ENCODE measurements around the gene ADA. TPM values are rescaled to one million over a fixed set of nuclear protein-coding genes. Genes with fewer than 3 reads are reported as not detected.

The ADA gene
- polyA plus RNA-seq, 3 donors, result 5.8 to 30.0 (median 18.4) TPM

DNA sequence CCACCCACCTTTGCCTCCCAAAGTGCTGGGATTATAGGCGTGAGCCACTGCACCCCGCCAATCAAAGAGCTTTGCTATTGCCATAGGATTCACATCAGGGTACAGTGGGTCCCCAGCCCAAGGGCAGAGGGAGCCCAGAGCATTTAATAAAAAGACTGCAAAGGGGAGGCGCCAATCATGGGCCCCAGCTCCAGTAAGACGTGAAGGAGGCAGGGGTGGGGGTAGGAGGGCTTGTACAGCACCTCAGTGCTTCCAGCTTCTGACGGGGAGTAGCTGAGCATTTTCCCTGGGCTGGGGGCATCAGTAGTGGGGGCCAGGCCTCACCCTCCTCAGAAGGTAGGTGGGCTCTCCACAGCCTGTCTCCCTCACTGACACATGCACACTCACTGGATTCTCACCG is 1.5 kb downstream of the ADA start:
- no peak overlapping the region for H3K27ac ChIP-seq (ENCODE audit: low read depth, low read length)

DNA sequence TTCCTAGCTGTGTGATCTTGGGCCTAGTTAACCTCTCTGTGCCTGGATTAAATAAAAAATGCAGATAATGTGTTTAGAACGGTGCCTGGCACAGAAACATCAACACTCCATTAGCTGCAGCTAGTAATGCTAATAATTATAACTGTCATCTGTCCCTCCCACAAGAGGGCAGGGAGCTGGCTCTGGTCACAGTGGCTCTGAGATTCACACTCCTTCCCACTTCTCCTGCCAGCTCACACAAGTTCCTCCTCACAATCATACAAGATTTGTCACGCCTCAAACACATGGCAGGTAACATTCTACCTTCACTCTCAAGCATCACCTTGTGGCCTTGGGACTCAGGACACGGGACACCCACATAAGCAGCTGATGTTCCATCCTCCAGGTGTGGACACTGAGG is 2.4 kb downstream of the ADA start:
- no peak overlapping the region for H3K27ac ChIP-seq (ENCODE audit: low read depth, low read length)
- 60 to 87% (median 67%) methylated on average over 3 of the region's 3 CpGs for WGBS, 3 donors

More for the DNA sequence above, 1.5 kb downstream of the ADA start:
- WGBS, 3 donors, result 82 to 87% (median 83%) methylated on average over 6 of the region's 6 CpGs

DNA sequence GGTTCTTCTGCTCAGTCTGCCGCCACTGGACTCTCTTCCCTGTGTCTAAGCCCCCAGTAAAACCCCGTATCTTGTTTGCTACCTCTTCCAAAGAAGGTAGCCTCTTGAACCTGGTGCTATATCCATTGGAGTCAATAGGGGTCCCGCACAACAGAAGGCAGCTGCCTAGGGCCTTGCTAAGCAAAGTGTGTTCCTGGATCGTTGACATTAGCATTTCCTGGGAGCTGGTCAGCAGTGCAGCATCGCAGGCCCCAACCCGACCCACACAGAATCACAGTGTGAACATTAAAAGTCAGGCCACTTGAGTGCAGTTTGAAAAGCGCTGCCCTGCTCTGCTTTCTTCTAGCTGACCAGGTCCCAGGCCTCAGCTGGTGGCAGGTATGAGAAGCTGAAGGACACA is 2.9 kb downstream of the ADA start:
- WGBS, 3 donors, result 73 to 76% (median 75%) methylated on average over 7 of the region's 7 CpGs

DNA sequence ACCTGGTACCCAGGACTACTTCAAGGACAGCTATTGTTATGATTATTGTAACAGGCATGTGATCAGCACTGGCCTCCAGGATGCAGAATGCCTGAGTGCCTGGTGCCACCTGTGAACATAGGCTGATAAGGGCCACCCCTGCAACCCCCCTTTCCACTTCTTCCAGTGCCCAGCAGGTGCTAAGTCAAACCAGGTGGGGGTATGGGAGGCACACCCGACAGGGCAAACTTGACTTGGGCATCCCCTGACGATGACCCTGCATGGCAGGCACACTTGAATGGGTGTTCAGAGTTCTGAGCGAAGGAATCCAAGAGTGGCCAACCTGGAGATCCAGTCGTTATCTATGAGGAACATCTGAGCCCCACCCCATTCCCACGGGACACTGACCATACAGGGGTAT is 3.4 kb downstream of the ADA start:
- H3K27ac ChIP-seq (ENCODE audit: low read depth, low read length), result no peak overlapping the region
- 79 to 90% (median 83%) methylated on average over 5 of the region's 5 CpGs for WGBS, 3 donors

More for the DNA sequence above, 2.9 kb downstream of the ADA start:
- no peak overlapping the region for H3K27ac ChIP-seq (ENCODE audit: low read depth, low read length)

DNA sequence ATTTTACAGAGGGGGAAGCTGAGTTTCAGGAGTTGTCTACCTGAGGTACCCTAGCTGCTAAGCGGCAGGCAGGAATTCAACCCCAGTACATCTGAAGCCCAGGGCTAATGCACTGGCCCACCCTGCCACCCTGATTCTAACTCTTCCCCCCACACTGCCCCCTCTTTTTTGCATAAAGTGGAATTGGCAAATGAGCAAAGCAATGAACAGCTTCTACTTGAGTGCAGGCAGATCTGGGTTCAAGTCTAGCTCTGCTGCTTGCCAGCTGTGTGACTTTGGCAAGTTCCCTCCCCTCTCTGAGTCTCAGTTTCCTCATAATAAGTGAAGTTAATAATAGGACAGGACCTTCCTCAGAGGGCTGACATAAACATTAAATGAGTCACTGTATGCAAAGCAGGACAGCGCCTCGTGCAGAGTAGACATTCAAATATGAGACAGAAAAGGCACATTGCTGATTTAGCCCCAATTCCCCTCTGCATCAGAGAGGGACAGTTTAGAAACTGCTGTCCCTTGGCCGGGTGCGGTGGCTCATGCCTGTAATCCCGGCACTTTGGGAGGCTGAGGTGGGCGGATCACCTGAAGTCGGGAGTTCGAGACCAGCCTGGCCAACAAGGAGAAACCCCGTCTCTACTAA is 4.7 kb downstream of the ADA start:
- WGBS, 3 donors, result 70 to 87% (median 77%) methylated on average over 10 of the region's 10 CpGs
- H3K27ac ChIP-seq (ENCODE audit: low read depth, low read length), result no peak overlapping the region

DNA sequence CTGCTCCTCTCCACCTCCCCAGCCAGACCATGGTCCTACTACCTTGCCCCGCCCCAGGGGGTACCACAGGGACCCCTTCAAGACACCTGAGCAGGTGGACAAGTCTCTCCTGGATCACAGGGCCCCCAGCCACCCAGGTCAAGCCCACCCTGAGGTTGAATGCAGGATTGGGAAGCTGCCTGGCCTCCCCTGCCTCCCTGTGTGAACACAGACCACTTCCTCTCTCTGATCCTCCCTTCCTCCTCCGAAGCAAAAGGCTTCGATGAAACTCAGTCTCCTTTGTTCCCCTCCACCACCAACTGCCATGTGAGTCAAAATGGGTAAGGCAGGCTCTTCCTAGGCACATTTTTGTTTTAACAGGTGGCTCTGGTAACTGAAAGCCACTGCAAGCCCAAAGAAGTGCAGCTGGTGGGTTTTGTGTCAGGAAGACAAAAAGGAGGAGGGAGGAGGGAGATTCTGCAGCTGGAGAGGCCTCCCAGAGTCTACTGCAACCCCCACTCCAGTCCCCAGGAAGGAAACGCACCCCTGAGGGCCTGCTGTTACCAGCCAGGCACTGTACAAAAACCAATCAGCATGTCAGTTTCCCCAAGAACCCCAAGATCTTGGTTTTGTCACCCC is 5.4 kb downstream of the ADA start:
- H3K27ac ChIP-seq (ENCODE audit: low read depth, low read length), result no peak overlapping the region
- 38 to 74% (median 45%) methylated on average over 4 of the region's 4 CpGs for WGBS, 3 donors

DNA sequence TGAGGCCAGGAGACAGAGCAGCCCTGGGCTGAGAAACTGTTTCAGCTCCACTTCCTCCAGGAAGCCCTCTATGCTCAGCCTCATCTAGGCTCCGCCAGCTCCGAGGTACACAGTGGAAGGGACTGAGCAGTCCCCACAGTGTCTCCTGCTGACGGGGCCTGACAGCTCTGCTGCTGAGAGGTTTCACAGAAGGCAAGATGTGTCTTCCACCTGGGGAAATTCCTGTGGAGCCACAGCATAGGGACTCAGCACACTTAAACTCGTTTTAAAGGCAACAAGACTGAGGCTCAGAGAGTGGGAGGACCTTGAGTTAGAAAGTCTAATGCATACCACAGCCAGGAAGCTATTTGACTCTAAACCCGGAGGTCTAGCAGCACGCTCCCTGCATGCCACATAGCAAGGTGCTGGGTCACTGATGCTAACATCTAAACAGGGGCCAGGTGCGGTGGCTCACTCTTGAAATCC is 6.8 kb downstream of the ADA start:
- WGBS, 3 donors, result 59 to 82% (median 64%) methylated on average over 7 of the region's 7 CpGs
- no peak overlapping the region for H3K27ac ChIP-seq (ENCODE audit: low read depth, low read length)

DNA sequence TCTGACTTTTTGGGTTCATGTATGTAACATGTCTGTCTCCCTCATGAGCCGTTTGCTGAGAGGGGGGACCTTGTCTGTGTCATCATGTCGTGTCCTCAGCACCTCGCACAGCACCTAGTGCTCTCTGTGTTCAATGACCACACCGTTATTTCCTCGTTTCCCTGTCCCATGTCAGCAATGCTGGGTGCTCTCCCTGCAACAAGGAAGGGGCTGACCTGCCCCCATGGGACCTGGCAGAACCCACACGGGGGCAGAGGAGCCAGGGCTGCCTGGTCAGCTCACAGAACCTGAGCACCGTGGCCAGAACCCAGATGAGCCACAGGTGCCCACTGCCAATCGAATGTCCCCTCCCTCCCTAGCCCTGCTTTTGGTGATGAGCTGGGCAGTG is 7.3 kb downstream of the ADA start:
- whole genome bisulfite sequencing, 3 donors, result 55 to 79% (median 58%) methylated on average over 8 of the region's 8 CpGs
- no peak overlapping the region for H3K27ac ChIP-seq (ENCODE audit: low read depth, low read length)

DNA sequence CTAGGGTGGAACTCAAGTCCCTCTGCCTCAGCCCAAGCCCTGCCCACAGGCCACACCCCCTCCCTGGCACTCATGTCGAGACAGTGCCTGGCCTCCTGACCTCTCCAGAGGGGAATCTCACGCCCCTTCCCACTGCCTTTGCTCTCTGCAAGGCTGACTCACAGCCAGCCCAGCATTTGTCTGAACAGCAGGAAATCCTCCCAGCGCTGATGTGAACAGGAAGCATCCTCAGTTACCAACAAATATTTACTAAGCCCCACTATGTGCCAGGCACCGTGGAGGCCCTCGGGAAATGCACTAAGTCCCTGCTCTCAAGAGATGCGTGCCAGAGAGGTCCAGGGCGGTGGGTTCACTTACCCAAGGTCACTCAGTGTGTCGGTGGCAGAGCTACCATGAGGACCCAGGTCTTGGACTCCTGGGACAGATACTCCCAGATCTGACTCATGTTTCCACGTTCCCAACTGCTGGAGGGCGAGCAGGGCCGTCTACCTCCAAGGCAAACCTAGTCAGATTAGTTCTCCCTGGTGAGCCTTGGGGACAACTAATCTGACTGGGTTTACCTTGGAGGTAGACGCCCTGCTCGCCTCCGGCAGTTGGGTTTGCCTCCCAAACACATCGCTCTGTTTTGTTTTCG is 7.8 kb downstream of the ADA start:
- H3K27ac ChIP-seq (ENCODE audit: low read depth, low read length), result no peak overlapping the region
- WGBS, 3 donors, result 33 to 56% (median 37%) methylated on average over 16 of the region's 16 CpGs

DNA sequence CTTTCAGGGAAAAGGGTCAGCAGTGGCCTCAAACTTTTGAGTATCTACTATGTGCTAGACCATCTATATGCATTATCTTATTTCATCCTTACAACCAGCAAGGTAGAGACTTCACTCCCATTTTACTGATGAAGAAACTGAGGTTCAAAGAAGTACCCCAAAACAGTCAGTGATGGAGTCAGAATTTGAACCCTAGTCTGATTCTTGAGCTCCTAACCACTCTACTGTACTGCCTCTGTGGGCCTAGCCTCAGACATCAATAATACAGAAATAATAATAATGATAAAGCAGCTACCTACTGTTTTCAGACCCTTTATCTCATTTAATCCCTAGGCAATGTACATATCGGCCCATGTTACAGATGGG is 8.4 kb downstream of the ADA start:
- peak overlapping the region; percentile 38 for H3K27ac ChIP-seq (ENCODE audit: low read depth, low read length)
- 35 to 81% (median 39%) methylated on average over 1 of the region's 1 CpG for WGBS, 3 donors

DNA sequence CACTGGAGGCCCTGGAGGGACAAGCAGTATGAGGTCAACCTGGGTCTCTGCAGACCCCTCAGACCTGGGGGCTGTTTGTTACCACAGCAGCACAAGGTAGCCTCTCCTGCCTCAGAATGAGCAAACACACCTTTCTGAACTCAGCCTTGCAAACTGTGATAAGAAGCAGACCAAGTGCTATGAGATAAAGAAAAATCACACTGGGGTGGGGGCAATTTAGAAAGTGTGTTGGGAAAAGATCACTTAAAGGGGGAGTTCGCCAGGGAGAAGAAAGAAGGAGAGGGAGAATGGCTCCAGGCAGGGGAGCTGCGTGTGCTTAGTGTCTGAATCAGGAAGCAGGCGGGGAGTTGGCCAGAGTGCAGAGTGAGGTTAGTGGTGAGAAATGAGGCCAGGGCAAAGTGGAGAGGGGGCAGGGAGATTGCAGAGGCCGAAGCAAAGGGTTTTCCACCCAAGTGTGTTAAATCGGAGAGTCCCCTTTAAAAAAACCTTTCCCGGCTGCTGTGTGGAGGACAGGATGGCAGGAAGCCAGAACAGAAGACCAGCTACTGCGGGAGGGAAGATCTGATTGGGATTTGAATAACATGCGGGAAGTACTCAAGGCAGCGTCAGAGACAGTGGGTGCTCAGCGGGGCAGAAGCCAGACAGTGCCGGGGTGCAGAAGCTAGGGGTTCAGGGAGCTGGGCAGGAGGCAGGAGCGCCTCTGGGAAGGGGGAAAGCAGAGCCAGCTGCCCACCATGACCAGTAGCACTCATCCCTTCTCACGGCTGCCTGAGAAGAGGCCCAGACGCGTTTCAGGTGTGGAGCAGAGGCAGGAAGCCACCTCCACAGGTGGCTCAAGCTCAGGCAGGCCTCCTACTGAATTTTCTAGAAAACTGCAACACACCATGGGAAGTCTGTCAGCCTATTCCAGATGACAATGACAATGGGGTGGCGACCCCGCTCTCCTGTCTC is 9.0 kb downstream of the ADA start:
- H3K27ac ChIP-seq (ENCODE audit: low read depth, low read length), result peak overlapping the region; percentile 38
- WGBS, 3 donors, result 10 to 23% (median 18%) methylated on average over 17 of the region's 17 CpGs

DNA sequence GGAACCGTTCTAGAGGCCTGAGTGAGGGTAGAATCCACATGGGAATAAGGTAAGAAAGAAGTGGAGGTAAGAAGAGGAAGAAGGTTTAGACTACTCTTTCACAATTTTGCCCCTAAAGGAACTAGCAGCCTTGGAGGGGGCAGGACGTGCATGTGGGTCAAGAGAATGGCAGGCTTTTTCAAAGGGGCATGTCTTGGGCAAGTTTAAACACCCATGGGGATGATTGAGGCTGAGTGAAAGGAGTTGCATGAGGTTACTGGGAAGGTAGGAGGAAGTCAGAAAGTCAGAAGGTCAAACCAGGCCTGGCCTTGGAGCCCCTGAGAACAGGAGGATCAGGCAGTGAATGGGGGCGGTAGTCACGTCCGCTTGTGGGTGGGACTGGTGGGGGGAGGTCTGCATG is 10.2 kb downstream of the ADA start:
- WGBS, 3 donors, result 68 to 93% (median 76%) methylated on average over 5 of the region's 5 CpGs
- no peak overlapping the region for H3K27ac ChIP-seq (ENCODE audit: low read depth, low read length)

DNA sequence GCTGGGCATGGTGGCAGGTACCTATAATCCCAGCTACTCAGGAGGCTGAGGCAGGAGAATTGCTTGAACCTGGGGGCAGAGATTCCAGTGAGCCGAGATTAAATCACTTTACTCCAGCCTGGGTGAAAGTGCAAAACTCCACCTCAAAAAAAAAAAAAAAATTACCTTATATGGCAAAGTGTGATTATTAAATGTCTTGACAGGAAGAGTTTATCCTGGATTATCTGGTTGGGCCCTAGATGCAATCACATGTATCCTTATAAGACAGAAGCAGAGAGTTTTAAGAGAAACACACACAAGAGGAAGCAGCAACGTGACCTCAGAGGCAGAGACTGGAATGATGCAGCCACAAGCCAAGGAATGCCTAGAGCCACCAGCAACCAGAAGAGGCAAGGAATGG is 11.0 kb downstream of the ADA start:
- WGBS, 3 donors, result 81 to 98% (median 85%) methylated on average over 2 of the region's 2 CpGs
- H3K27ac ChIP-seq (ENCODE audit: low read depth, low read length), result no peak overlapping the region

DNA sequence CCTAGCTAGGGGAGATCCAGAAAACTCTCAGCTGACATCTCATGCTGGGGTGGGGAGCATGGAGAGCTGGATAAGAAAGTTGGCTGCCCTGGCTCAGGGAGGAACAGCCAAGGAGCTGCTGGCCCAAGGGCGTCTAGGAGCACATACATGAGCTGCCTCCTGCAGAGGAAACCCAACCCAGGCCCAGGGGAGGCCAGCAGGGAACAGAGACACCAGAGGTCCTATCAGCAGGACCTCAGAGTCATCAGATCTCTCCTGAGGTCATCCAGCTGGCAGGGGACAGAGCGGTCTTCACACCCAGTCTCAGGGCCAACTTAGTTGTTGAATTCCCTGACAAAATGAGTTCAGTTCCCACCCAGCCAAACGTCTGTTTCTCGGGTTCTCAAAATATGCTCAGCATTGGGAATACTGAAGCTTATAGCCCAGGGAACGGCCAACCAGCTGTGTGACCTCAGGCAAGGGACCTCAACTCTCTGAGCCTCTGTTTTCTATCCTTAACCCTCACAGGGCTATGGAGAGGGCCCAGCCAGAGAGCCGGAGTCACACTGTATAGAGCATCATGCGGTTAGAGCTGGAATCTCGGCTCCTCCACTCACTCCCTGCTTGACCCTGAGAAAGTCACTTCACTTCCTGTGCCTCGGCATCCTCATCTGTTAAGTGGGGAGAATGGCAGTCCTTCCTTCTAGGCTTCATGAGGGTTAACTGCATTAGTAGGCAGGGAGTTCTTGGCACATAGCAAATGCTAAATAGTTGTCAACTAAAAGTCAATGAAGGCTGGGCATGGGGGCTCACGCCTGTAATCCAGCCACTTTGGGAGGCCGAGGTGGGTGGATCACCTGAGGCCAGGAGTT is 13.8 kb downstream of the ADA start:
- WGBS, 3 donors, result 55 to 83% (median 57%) methylated on average over 11 of the region's 11 CpGs
- H3K27ac ChIP-seq (ENCODE audit: low read depth, low read length), result no peak overlapping the region

DNA sequence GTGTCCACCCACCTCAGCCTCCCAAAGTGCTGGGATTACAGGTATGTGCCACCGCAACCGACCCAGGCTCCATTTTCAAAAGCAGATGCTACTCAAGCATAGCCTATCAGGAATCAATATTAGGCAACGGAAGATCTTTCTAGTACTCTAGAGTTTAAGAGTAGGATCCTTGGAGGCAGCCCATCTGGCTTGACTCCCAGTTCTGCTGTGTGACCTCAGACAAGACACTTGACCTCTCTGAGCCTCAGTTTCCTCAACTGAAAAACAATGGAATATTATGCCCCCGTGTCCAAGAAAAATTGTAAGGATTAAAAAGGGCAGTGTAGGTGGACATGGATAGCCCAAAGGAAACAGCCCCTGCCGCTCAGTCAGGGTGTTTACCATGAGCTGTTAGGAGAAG is 14.5 kb downstream of the ADA start:
- no peak overlapping the region for H3K27ac ChIP-seq (ENCODE audit: low read depth, low read length)
- WGBS, 3 donors, result 72 to 88% (median 80%) methylated on average over 5 of the region's 5 CpGs

DNA sequence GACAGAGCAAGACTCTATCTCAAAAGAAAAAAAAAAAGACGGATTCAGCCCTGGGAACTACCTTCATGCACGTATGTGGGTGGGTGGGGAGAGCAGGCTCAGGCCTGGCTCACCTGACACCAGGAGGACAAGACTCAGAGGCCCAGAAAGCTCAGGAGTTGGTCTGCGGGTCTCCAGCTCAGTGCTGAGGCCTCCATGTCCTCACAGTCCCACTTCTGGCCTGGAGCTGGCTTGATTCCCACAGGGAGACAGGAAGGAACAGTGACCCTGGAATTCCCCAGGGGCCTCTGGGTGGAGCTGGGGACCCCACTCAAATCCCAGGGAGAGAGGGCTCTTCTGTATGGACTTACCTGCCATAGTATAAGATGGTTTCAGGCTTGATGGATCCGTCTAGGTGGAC is 15.6 kb downstream of the ADA start:
- H3K27ac ChIP-seq (ENCODE audit: low read depth, low read length), result no peak overlapping the region
- WGBS, 3 donors, result 83 to 95% (median 86%) methylated on average over 4 of the region's 4 CpGs

DNA sequence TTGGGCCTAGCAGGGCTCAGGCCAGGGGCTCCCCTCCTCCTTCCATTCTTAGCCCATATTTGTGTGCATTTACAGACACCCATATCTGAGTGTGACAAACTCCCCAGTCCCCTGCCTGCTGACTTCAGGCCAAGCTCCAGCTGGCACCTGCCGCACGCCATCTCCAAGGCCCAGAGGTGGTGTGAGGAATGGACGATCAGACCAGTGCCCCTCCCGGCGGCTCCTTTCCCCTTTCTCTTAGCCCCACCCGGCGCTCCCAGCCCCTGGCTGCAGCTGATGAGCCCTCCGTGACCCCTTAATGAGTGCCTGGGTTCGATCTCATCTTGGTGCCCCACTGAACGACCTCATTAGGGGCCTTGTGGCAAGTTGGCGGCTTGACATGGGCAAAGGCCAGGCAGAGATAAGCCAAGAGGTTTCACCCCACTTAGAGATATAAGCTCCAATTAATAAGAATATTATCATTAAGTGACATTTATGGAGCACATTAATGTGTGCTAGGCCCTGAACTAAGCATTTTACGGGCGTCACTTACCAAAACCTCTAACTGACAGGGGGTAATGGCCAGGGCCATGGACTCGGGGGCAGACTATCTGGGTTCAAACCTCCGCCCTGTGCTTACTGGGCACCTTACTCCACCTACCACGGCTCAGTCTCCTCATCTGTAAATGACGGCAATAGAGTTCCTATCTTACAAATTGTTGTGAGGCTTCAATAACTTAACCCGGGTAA is 17.5 kb downstream of the ADA start:
- no peak overlapping the region for H3K27ac ChIP-seq (ENCODE audit: low read depth, low read length)
- whole genome bisulfite sequencing, 3 donors, result 68 to 87% (median 85%) methylated on average over 18 of the region's 18 CpGs
